Measurements from ENCODE around the gene AGBL1. TPM values are rescaled to one million over a fixed set of nuclear protein-coding genes. Genes with fewer than 3 reads are reported as not detected.
A peak's percentile ranks its signal among the peaks of the same experiment; 100 is the strongest.
"Not testable (repeated sequence)": the region's sequence is repeated elsewhere in the genome, so short reads cannot be mapped to it uniquely, and the experiment has no call there.

The AGBL1 gene
- total RNA-seq, 2 donors from 2014 or later, result not detected

- Histone ChIP-seq H3K4me1 (no peaks in the 10 kb centered on the region), H3K27me3 (no peaks in the 10 kb centered on the region), H3K4me3 (no peak overlapping the region), H3K27ac (no peak overlapping the region), H3K36me3 (no peaks in the 10 kb centered on the region), H3K9me3 (no peaks in the 10 kb centered on the region)
- no peak for DNase-seq (ENCODE audit: low spot score)
- TF ChIP-seq CTCF (IDR thresholded peaks at IDR 0.05), result peak in 1 of 2 donors; percentile 33
Observed at GRCh38 chr15:86115145-86115801, 35.6 kb downstream of the AGBL1 start.

- Histone ChIP-seq H3K4me3 (no peak overlapping the region), H3K4me1 (no peaks in the 10 kb centered on the region), H3K36me3 (no peaks in the 10 kb centered on the region), H3K27me3 (no peaks in the 10 kb centered on the region), H3K9me3 (no peaks in the 10 kb centered on the region), H3K27ac (no peak overlapping the region)
- DNase-seq (ENCODE audit: low spot score), result no peak
- TF ChIP-seq CTCF (IDR thresholded peaks at IDR 0.05), result no peak
Observed at GRCh38 chr15:86121568-86122225, 42.0 kb downstream of the AGBL1 start.

GRCh38 chr15:86122691-86123391 lies 43.2 kb downstream of the AGBL1 start:
- not testable (repeated sequence) for H3K27ac ChIP-seq; DNase-seq (ENCODE audit: low spot score); H3K4me3 ChIP-seq; H3K4me1 ChIP-seq; H3K36me3 ChIP-seq; H3K9me3 ChIP-seq; H3K27me3 ChIP-seq

GRCh38 chr15:86125775-86126174 lies 46.1 kb downstream of the AGBL1 start:
- H3K36me3 ChIP-seq, result no peaks in the 10 kb centered on the region
- H3K4me1 ChIP-seq, result no peaks in the 10 kb centered on the region
- no peaks in the 10 kb centered on the region for H3K9me3 ChIP-seq
- H3K4me3 ChIP-seq, result no peak overlapping the region
- DNase-seq (ENCODE audit: low spot score), result no peak
- TF ChIP-seq CTCF (IDR thresholded peaks at IDR 0.05), result no peak
- no peak overlapping the region for H3K27ac ChIP-seq
- H3K27me3 ChIP-seq, result no peaks in the 10 kb centered on the region

GRCh38 chr15:86127547-86127946 lies 47.9 kb downstream of the AGBL1 start:
- Histone ChIP-seq H3K4me1 (no peaks in the 10 kb centered on the region), H3K9me3 (no peaks in the 10 kb centered on the region), H3K27ac (no peak overlapping the region), H3K27me3 (no peaks in the 10 kb centered on the region), H3K36me3 (no peaks in the 10 kb centered on the region), H3K4me3 (no peak overlapping the region)
- no peak for DNase-seq (ENCODE audit: low spot score)
- TF ChIP-seq CTCF (IDR thresholded peaks at IDR 0.05), result no peak

GRCh38 chr15:86135041-86135440 lies 55.4 kb downstream of the AGBL1 start:
- DNase-seq (ENCODE audit: low spot score), result peak; percentile 59
- no peaks in the 10 kb centered on the region for H3K4me1 ChIP-seq
- H3K27ac ChIP-seq, result peak overlapping the region in 1 of 2 donors; percentile 3

More at GRCh38 chr15:86135041-86135440, 55.4 kb downstream of the AGBL1 start:
- H3K9me3 ChIP-seq, result no peaks in the 10 kb centered on the region
- TF ChIP-seq CTCF (IDR thresholded peaks at IDR 0.05), result no peak
- H3K4me3 ChIP-seq, result no peak overlapping the region
- no peaks in the 10 kb centered on the region for H3K27me3 ChIP-seq
- no peaks in the 10 kb centered on the region for H3K36me3 ChIP-seq

Measured in right atrium auricular region (tissue), 2 donors.